AG04450 (cell line): Measurements from ENCODE around the gene FAM83F. TPM values are rescaled to one million over a fixed set of nuclear protein-coding genes. Genes with fewer than 3 reads are reported as not detected.

Experiments
- CTCF ChIA-PET: fragments of 300-600, 350-600 bp; formaldehyde crosslinking; extraction: SDS; loops from one replicate; lab custom pipeline; 2022; ENCODE audit warnings: antibody characterized with exemption, inconsistent platforms; lab: Charles Lee
- POLR2A ChIA-PET: fragments of 350-600 bp; formaldehyde crosslinking; extraction: SDS; loops from one replicate; lab custom pipeline; 2021; ENCODE audit warnings: antibody characterized with exemption, inconsistent platforms; lab: Yijun Ruan, JAX
- DNase-seq: peaks from one replicate; pipeline ENCODE4 v3.0.0-alpha.2; 2011; ENCODE audit warnings: low read depth, low spot score
- H3K27ac ChIP-seq: one replicate; pipeline ENCODE4 v1.5.1; 2012; ENCODE audit warnings: low read depth, low read length, control low read depth
- H3K27me3 ChIP-seq: one replicate; pipeline ENCODE4 v1.6.0; 2012; ENCODE audit warnings: low read length; ENCODE audit not compliant: control insufficient read depth, insufficient read depth
- H3K4me3 ChIP-seq: 2 replicates; pipeline ENCODE4 v1.5.1; 2011; ENCODE audit warnings: mild to moderate bottlenecking, low read depth, low read length, control low read depth
- H3K9me3 ChIP-seq: 2 replicates; pipeline ENCODE4 v1.5.1; 2012; ENCODE audit warnings: low read length; ENCODE audit not compliant: control insufficient read depth, insufficient read depth
- CTCF ChIP-seq: IDR thresholded peaks from 2 replicates; pipeline ENCODE4 v1.5.1; 2011; ENCODE audit warnings: low read depth, low read length, control low read depth, inconsistent platforms
- polyA plus RNA-seq: library from polyadenylated mRNA; depleted of rRNA; stranded (reverse); fragments of >200 nt; gene quantifications from 2 replicates; pipeline ENCODE4 v1.2.3, GENCODE V29; 2011

Gene FAM83F
- polyA plus RNA-seq, 1 experiment = not detected

GRCh38 chr22:40070701-40071100 lies 75.9 kb downstream of the FAM83F start:
- Histone ChIP-seq H3K27ac (no peak overlapping the region), H3K4me3 (no peak overlapping the region), H3K27me3 (peaks cover 6% of the 10 kb centered on the region), H3K9me3 (no peaks in the 10 kb centered on the region)
- no peak for DNase-seq
- CTCF ChIA-PET = interaction anchor here (0.6 to 1.2 kb wide), 2 partner anchors 204 to 542 kb away, joined by 3 to 5 read pairs; no protein-coding TSS in a partner anchor
- TF ChIP-seq CTCF = no peak
- POLR2A ChIA-PET = no interaction called here

- Histone ChIP-seq H3K27ac (no peak overlapping the region), H3K9me3 (no peaks in the 10 kb centered on the region), H3K4me3 (no peak overlapping the region), H3K27me3 (peaks cover 4% of the 10 kb centered on the region)
- POLR2A ChIA-PET = no interaction called here
- no peak for TF ChIP-seq CTCF
- no peak for DNase-seq
- CTCF ChIA-PET = interaction anchor here (0.6 kb wide), 1 partner anchor 284 kb away, joined by 3 read pairs; no protein-coding TSS in a partner anchor
Measured at GRCh38 chr22:40071720-40072119, 77.0 kb downstream of the FAM83F start.

- DNase-seq = peak; percentile 4
- H3K4me3 ChIP-seq = no peak overlapping the region
- ChIA-PET POLR2A (interaction anchor here (1.0 kb wide), 1 partner anchor 33 kb away, joined by 3 read pairs; no protein-coding TSS in a partner anchor), CTCF (no interaction called here)
- TF ChIP-seq CTCF = no peak
- H3K27me3 ChIP-seq = no peaks in the 10 kb centered on the region
- no peaks in the 10 kb centered on the region for H3K9me3 ChIP-seq
- no peak overlapping the region for H3K27ac ChIP-seq
Measured at GRCh38 chr22:40076702-40077645, 82.2 kb downstream of the FAM83F start.

GRCh38 chr22:40077646-40078016 lies 82.9 kb downstream of the FAM83F start:
- Histone ChIP-seq H3K4me3 (no peak overlapping the region), H3K27ac (no peak overlapping the region), H3K27me3 (peaks cover 6% of the 10 kb centered on the region), H3K9me3 (no peaks in the 10 kb centered on the region)
- POLR2A ChIA-PET = interaction anchor here (1.0 kb wide), 1 partner anchor 33 kb away, joined by 3 read pairs; no protein-coding TSS in a partner anchor
- CTCF ChIA-PET = no interaction called here
- no peak for TF ChIP-seq CTCF
- DNase-seq = no peak

GRCh38 chr22:40081662-40082061 lies 86.9 kb downstream of the FAM83F start:
- ChIA-PET POLR2A (no interaction called here), CTCF (no interaction called here)
- H3K9me3 ChIP-seq = no peaks in the 10 kb centered on the region
- DNase-seq = no peak
- H3K27ac ChIP-seq = no peak overlapping the region
- no peak for TF ChIP-seq CTCF
- peaks cover 20% of the 10 kb centered on the region for H3K27me3 ChIP-seq
- no peak overlapping the region for H3K4me3 ChIP-seq
